Activated CD4-positive, alpha-beta T cell treated with anti-CD3 and anti-CD28 coated beads for 24 hours (primary cell): ENCODE results near the gene SCAMP3.
"Not testable (repeated sequence)": the region's sequence is repeated elsewhere in the genome, so short reads cannot be mapped to it uniquely, and the experiment has no call there.

ENCODE experiments used
- DNase-seq, 2 donors: peaks; one replicate each; pipeline ENCODE4 v3.0.0-alpha.2; 2020; ENCODE audit warnings: low read depth in 2 of 2

Gene SCAMP3

GRCh38 chr1:155261852-155262673 is at the start of gene SCAMP3:
Gene SCAMP3 (minus strand): TSS chr1:155262360. CDS start chr1:155262151, 209 bp downstream.
- DNase-seq = peak; percentile 81 to 84

- no peak for DNase-seq
These were observed 47.4 kb upstream of the SCAMP3 start for GRCh38 chr1:155309423-155310021.

GRCh38 chr1:155308493-155309422 is 46.6 kb upstream of the SCAMP3 start, which contains the start of gene FDPS:
Gene FDPS (plus strand): TSS chr1:155308866. CDS start chr1:155309790, 924 bp downstream.
- peak; percentile 90 to 95 for DNase-seq

- DNase-seq = no peak
These were observed 45.1 kb upstream of the SCAMP3 start for GRCh38 chr1:155307247-155307740.

GRCh38 chr1:155305881-155306391 is 43.8 kb upstream of the SCAMP3 start:
- no peak for DNase-seq

GRCh38 chr1:155304558-155305063 is 42.5 kb upstream of the SCAMP3 start:
- DNase-seq = no peak

- no peak for DNase-seq
These were observed 39.2 kb upstream of the SCAMP3 start, which contains the start of gene PKLR for GRCh38 chr1:155301342-155301841. Gene PKLR (minus strand): TSS chr1:155301438. CDS start chr1:155301395, 43 bp downstream.

GRCh38 chr1:155300553-155301329 is 38.6 kb upstream of the SCAMP3 start:
- no peak for DNase-seq

- no peak for DNase-seq
These were observed 37.9 kb upstream of the SCAMP3 start for GRCh38 chr1:155300024-155300423.

GRCh38 chr1:155297384-155297783 is 35.2 kb upstream of the SCAMP3 start:
- DNase-seq = no peak

- no peak for DNase-seq
These were observed 34.5 kb upstream of the SCAMP3 start for GRCh38 chr1:155296661-155297060.

GRCh38 chr1:155295942-155296267 is 33.7 kb upstream of the SCAMP3 start:
- no peak for DNase-seq

- no peak for DNase-seq
These were observed 33.2 kb upstream of the SCAMP3 start for GRCh38 chr1:155295183-155295941.

- DNase-seq = no peak
These were observed 32.5 kb upstream of the SCAMP3 start for GRCh38 chr1:155294520-155295182.

- no peak for DNase-seq
These were observed 31.1 kb upstream of the SCAMP3 start for GRCh38 chr1:155293086-155293749.

- DNase-seq = not testable (repeated sequence)
These were observed 28.8 kb upstream of the SCAMP3 start for GRCh38 chr1:155291006-155291405.

- DNase-seq = no peak
These were observed 25.9 kb upstream of the SCAMP3 start for GRCh38 chr1:155287987-155288543.

GRCh38 chr1:155286544-155286943 is 24.4 kb upstream of the SCAMP3 start:
- no peak for DNase-seq
